ENCODE data around the gene ANO7.

DNA sequence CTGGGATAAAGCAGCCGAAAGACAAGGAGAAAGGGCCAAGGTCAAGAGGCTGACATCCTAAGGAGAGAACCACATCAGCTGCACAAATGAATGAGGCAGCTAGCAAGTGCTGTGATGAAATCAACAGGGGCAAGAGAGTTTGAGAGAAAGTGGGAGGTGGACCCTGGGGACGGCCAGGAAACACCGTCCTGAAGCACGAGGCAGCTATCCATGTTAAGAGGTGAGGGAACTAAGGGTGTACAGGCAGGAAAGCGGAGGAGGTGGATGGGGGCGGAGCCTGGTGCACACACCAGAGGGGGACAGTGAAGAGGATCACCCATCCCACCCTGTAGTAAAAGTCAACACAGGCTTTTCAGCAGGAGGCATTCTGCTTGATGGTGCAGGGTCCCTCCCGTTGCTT, 74.6 kb downstream of the ANO7 start:
- TF ChIP-seq, protein P1, sequence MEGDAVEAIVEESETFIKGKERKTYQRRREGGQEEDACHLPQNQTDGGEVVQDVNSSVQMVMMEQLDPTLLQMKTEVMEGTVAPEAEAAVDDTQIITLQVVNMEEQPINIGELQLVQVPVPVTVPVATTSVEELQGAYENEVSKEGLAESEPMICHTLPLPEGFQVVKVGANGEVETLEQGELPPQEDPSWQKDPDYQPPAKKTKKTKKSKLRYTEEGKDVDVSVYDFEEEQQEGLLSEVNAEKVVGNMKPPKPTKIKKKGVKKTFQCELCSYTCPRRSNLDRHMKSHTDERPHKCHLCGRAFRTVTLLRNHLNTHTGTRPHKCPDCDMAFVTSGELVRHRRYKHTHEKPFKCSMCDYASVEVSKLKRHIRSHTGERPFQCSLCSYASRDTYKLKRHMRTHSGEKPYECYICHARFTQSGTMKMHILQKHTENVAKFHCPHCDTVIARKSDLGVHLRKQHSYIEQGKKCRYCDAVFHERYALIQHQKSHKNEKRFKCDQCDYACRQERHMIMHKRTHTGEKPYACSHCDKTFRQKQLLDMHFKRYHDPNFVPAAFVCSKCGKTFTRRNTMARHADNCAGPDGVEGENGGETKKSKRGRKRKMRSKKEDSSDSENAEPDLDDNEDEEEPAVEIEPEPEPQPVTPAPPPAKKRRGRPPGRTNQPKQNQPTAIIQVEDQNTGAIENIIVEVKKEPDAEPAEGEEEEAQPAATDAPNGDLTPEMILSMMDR (IDR thresholded peaks at IDR 0.05) = no peak
- TF ChIP-seq POLR2A (IDR thresholded peaks at IDR 0.05) (no peak), POLR2AphosphoS5 (IDR thresholded peaks at IDR 0.05) (no peak)

Measured in prostate gland (tissue), 2 donors.